K562 (cell line): ENCODE results near the gene RPTOR. TPM values are rescaled to one million over a fixed set of nuclear protein-coding genes. Genes with fewer than 3 reads are reported as not detected.
A peak's percentile ranks its signal among the peaks of the same experiment; 100 is the strongest.

Experiments
- ADNP ChIP-seq: fragments of 200-800 bp; sonication (Bioruptor generic); IDR thresholded peaks from 2 replicates; pipeline ENCODE4 v1.6.1; 2016; ENCODE audit warnings: missing genetic modification characterization, missing compliant biosample characterization
- ATF1 ChIP-seq, 2 experiments: fragments of 450-650 bp in 1 of 2; IDR thresholded peaks; 2 replicates each; pipeline ENCODE4 v1.6.1; 2016; ENCODE audit warnings: missing compliant biosample characterization in 1 of 2, missing genetic modification characterization in 1 of 2
- FOXA1 ChIP-seq: fragments of 450-650 bp; IDR thresholded peaks from 2 replicates; pipeline ENCODE4 v1.6.1; 2016; ENCODE audit warnings: mild to moderate bottlenecking, borderline replicate concordance
- HNRNPK ChIP-seq: fragments of 200-400 bp; formaldehyde crosslinking; IDR thresholded peaks from one replicate; pipeline ENCODE4 v1.6.1; 2018; ENCODE audit warnings: mild to moderate bottlenecking, low read depth, low read length; ENCODE audit not compliant: poor library complexity, severe bottlenecking
- MAFG ChIP-seq: fragments of 450-650 bp; conservative IDR thresholded peaks from 2 replicates; pipeline ENCODE4 v1.6.1; 2016; ENCODE audit warnings: missing genetic modification characterization, missing compliant biosample characterization
- TFAM ChIP-seq: fragments of 250-450 bp; sonication (Bioruptor Pico); conservative IDR thresholded peaks from 2 replicates; pipeline ENCODE4 v1.5.0; 2021; ENCODE audit warnings: mild to moderate bottlenecking, moderate library complexity
- ZKSCAN1 ChIP-seq: fragments of 150-350 bp; IDR thresholded peaks from 2 replicates; pipeline ENCODE4 v1.6.1; 2016; ENCODE audit warnings: low read depth, low read length
- ZNF766 ChIP-seq: fragments of 200-800 bp; sonication (Bioruptor generic); conservative IDR thresholded peaks from 2 replicates; pipeline ENCODE4 v1.6.1; 2016; ENCODE audit warnings: missing genetic modification characterization, missing compliant biosample characterization
- polyA plus RNA-seq, 8 experiments: library from polyadenylated mRNA; depleted of rRNA in 4 of 8; stranded (reverse) in 5 of 8; unstranded in 3 of 8; fragments of >200 nt; fragmentation: Nextera tagmentation in 2 of 8; fragmentation: Illumina TruSeq in 1 of 8; extraction: Ambion mirVana in 2 of 8; extraction: Trizol in 1 of 8; gene quantifications; 2 replicates each; pipeline versions ENCODE4 v1.2.1 to v1.2.3, GENCODE V29; 2011 to 2014; ENCODE audit warnings: inconsistent platforms in 1 of 8, missing spikeins in 1 of 8
- total RNA-seq, 7 experiments: library from RNA; depleted of rRNA in 6 of 7; stranded (reverse); fragments of >200 nt in 6 of 7; fragmentation: Illumina TruSeq in 2 of 7; extraction: Trizol in 2 of 7; gene quantifications; 2 replicates each; pipeline versions ENCODE4 v1.2.1 to v1.2.3, GENCODE V29; 2011 to 2021; ENCODE audit warnings: low replicate concordance in 1 of 7
- TF ChIP-seq, protein P1 (sequence below), 2 experiments: fragments of 450-650 bp; conservative IDR thresholded peaks; 2 replicates each; pipeline ENCODE4 v1.6.1; 2017; ENCODE audit warnings: mild to moderate bottlenecking in 2 of 2, moderate library complexity in 2 of 2
- TF ChIP-seq, protein P2 (sequence below): fragments of 250-450 bp; sonication (Bioruptor Pico); IDR thresholded peaks from 2 replicates; pipeline ENCODE4 v1.5.1; 2021; ENCODE audit warnings: mild to moderate bottlenecking
- TF ChIP-seq, protein P3 (sequence below): fragments of 450-650 bp; IDR thresholded peaks from 2 replicates; pipeline ENCODE4 v1.6.1; 2018; ENCODE audit not compliant: partially characterized antibody
- TF ChIP-seq, protein P4 (sequence below): fragments of 150-350 bp; IDR thresholded peaks from 2 replicates; pipeline ENCODE4 v1.6.1; 2014; ENCODE audit warnings: low read depth, mild to moderate bottlenecking, low read length, borderline replicate concordance

RPTOR gene
- total and polyA plus RNA-seq, 9 of the 15 experiments (the other 6 are each of a cell fraction or from before 2014, with no cell fraction given), result 0.24 to 54.1 (median 10.2) TPM

DNA sequence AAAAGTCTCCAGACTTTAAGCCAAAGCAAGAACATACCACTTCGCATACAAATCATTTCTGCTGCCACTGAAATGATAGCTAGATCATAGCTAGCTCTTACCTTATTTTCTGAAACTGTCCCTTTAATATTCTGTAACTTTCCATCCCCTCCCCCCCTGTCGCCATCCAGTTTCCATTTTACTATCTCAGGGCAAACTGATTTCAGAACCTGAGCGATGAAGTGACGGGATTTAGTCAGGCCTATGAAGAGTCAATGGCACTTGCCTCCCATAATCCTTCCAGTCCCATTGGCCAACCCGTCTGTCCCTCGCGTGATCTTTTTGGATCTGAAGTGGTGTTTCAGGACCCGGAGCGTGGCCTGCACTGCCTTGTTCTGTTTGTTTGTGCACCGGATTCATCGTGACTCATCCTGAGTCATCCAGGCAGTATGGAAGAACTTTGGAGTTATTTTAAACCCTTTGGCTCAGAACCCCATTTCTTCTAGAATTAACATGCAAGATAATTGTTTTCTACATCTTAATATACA lies 247.2 kb downstream of the RPTOR start (continued):
- TF ChIP-seq, protein P1, sequence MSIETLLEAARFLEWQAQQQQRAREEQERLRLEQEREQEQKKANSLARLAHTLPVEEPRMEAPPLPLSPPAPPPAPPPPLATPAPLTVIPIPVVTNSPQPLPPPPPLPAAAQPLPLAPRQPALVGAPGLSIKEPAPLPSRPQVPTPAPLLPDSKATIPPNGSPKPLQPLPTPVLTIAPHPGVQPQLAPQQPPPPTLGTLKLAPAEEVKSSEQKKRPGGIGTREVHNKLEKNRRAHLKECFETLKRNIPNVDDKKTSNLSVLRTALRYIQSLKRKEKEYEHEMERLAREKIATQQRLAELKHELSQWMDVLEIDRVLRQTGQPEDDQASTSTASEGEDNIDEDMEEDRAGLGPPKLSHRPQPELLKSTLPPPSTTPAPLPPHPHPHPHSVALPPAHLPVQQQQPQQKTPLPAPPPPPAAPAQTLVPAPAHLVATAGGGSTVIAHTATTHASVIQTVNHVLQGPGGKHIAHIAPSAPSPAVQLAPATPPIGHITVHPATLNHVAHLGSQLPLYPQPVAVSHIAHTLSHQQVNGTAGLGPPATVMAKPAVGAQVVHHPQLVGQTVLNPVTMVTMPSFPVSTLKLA (conservative IDR thresholded peaks at IDR 0.05), result peak; percentile 43 to 70; a peak in 3 of 4 replicates
- TF ChIP-seq TFAM (no peak), ZNF766 (CRISPR knock-in tag) (peak; percentile 68; the same call in 1 of the 2 replicates), HNRNPK (no peak), ATF1 (CRISPR knock-in tag; IDR thresholded peaks at IDR 0.05) (no peak), ATF1 (tag; IDR thresholded peaks at IDR 0.05) (peak; percentile 41; the same call in 1 of the 2 replicates), ADNP (tag) (no peak; the same call in 1 of the 2 replicates), FOXA1 (no peak), MAFG (tag) (peak; percentile 71), ZKSCAN1 (no peak)
- TF ChIP-seq, protein P2, sequence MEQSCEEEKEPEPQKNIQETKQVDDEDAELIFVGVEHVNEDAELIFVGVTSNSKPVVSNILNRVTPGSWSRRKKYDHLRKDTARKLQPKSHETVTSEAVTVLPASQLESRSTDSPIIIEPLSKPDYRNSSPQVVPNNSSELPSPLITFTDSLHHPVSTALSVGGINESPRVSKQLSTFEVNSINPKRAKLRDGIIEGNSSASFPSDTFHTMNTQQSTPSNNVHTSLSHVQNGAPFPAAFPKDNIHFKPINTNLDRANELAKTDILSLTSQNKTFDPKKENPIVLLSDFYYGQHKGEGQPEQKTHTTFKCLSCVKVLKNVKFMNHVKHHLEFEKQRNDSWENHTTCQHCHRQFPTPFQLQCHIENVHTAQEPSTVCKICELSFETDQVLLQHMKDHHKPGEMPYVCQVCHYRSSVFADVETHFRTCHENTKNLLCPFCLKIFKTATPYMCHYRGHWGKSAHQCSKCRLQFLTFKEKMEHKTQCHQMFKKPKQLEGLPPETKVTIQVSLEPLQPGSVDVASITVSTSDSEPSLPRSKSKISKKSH (CRISPR knock-in tag), result no peak
- TF ChIP-seq, protein P3, sequence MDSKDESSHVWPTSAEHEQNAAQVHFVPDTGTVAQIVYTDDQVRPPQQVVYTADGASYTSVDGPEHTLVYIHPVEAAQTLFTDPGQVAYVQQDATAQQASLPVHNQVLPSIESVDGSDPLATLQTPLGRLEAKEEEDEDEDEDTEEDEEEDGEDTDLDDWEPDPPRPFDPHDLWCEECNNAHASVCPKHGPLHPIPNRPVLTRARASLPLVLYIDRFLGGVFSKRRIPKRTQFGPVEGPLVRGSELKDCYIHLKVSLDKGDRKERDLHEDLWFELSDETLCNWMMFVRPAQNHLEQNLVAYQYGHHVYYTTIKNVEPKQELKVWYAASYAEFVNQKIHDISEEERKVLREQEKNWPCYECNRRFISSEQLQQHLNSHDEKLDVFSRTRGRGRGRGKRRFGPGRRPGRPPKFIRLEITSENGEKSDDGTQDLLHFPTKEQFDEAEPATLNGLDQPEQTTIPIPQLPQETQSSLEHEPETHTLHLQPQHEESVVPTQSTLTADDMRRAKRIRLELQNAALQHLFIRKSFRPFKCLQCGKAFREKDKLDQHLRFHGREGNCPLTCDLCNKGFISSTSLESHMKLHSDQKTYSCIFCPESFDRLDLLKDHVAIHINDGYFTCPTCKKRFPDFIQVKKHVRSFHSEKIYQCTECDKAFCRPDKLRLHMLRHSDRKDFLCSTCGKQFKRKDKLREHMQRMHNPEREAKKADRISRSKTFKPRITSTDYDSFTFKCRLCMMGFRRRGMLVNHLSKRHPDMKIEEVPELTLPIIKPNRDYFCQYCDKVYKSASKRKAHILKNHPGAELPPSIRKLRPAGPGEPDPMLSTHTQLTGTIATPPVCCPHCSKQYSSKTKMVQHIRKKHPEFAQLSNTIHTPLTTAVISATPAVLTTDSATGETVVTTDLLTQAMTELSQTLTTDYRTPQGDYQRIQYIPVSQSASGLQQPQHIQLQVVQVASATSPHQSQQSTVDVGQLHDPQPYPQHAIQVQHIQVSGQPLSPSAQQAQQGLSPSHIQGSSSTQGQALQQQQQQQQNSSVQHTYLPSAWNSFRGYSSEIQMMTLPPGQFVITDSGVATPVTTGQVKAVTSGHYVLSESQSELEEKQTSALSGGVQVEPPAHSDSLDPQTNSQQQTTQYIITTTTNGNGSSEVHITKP, result no peak
- TF ChIP-seq, protein P4, sequence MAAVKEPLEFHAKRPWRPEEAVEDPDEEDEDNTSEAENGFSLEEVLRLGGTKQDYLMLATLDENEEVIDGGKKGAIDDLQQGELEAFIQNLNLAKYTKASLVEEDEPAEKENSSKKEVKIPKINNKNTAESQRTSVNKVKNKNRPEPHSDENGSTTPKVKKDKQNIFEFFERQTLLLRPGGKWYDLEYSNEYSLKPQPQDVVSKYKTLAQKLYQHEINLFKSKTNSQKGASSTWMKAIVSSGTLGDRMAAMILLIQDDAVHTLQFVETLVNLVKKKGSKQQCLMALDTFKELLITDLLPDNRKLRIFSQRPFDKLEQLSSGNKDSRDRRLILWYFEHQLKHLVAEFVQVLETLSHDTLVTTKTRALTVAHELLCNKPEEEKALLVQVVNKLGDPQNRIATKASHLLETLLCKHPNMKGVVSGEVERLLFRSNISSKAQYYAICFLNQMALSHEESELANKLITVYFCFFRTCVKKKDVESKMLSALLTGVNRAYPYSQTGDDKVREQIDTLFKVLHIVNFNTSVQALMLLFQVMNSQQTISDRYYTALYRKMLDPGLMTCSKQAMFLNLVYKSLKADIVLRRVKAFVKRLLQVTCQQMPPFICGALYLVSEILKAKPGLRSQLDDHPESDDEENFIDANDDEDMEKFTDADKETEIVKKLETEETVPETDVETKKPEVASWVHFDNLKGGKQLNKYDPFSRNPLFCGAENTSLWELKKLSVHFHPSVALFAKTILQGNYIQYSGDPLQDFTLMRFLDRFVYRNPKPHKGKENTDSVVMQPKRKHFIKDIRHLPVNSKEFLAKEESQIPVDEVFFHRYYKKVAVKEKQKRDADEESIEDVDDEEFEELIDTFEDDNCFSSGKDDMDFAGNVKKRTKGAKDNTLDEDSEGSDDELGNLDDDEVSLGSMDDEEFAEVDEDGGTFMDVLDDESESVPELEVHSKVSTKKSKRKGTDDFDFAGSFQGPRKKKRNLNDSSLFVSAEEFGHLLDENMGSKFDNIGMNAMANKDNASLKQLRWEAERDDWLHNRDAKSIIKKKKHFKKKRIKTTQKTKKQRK, result no peak
